Kidney (tissue), 14 donors: Measurements from ENCODE around the gene HPX. TPM values are rescaled to one million over a fixed set of nuclear protein-coding genes. Genes with fewer than 3 reads are reported as not detected.

ENCODE experiments used
- DNase-seq, 5 donors: peaks; one replicate each; pipeline ENCODE4 v3.0.0-alpha.2; 2013 to 2020
- FAIRE-seq: peaks from 2 replicates; lab custom pipeline; 2012; peaks lifted over from hg19 to GRCh38; lab: Jason Lieb, UNC
- H3K27ac ChIP-seq, 2 donors: one replicate each; pipeline ENCODE4 v1.7.0; 2013; ENCODE audit warnings: low read depth in 2 of 2, low read length in 2 of 2, inconsistent platforms in 1 of 2
- H3K27me3 ChIP-seq: one replicate; pipeline ENCODE4 v1.7.1; 2013; ENCODE audit warnings: low read length, inconsistent platforms; ENCODE audit not compliant: control insufficient read depth, insufficient read depth
- H3K36me3 ChIP-seq, 3 donors: one replicate each; pipeline versions ENCODE4 v1.7.0 to v1.7.1; 2013; ENCODE audit warnings: low read length in 3 of 3, control low read depth in 1 of 3, inconsistent platforms in 1 of 3; ENCODE audit not compliant: insufficient read depth in 3 of 3, control insufficient read depth in 2 of 3
- H3K4me1 ChIP-seq, 3 donors: one replicate each; pipeline versions ENCODE4 v1.7.0 to v1.7.1; 2013; ENCODE audit warnings: low read length in 3 of 3, inconsistent platforms in 1 of 3, low read depth in 1 of 3; ENCODE audit not compliant: control insufficient read depth in 2 of 3, insufficient read depth in 2 of 3
- H3K4me3 ChIP-seq, 3 donors: one replicate each; pipeline versions ENCODE4 v1.7.0 to v1.8.1; 2013; ENCODE audit warnings: low read length in 3 of 3, control low read depth in 1 of 3, inconsistent platforms in 1 of 3
- H3K9ac ChIP-seq, 3 donors: one replicate each; pipeline versions ENCODE4 v1.7.0 to v1.7.1; 2013; ENCODE audit warnings: low read length in 3 of 3, control low read depth in 1 of 3, inconsistent platforms in 1 of 3
- H3K9me3 ChIP-seq, 3 donors: one replicate each; pipeline versions ENCODE4 v1.7.0 to v1.7.1; 2013; ENCODE audit warnings: low read length in 3 of 3, control low read depth in 1 of 3, inconsistent platforms in 1 of 3; ENCODE audit not compliant: control insufficient read depth in 2 of 3, insufficient read depth in 1 of 3
- intact Hi-C: fragments of 100-400 bp; cut with DNase I; formaldehyde crosslinking; loops from one replicate; pipeline ENCODE4 v1.11.1; 2022
- polyA plus RNA-seq: library from polyadenylated mRNA; stranded (reverse); fragments of 350-450 nt; fragmentation: Illumina TruSeq; extraction: RNeasy Lipid Tissue Mini Kit (QIAGEN cat#74804); gene quantifications from one replicate; pipeline ENCODE4 v1.2.3, GENCODE V29; 2014; ENCODE audit warnings: low read depth, low replicate concordance; ENCODE audit not compliant: insufficient read depth
- total RNA-seq: library from RNA; stranded (reverse); fragmentation: NEBNext Ultra II Directional; extraction: Animal tissue kit (Norgen Biotek cat#: 25700); gene quantifications from one replicate; pipeline ENCODE4 v1.2.1, GENCODE V29; 2021
- TF ChIP-seq, protein P1 (sequence below): IDR thresholded peaks from 3 replicates; pipeline ENCODE4 v1.5.1; 2012; ENCODE audit warnings: mild to moderate bottlenecking, moderate library complexity, borderline replicate concordance; ENCODE audit not compliant: insufficient read depth; ENCODE audit errors: extremely low read depth
- donor health status: control.
- donor health status: control.
- donor health status: control.
- donor health status: control.
- donor health status: control.
- donor health status: DM: yes; HTN: yes; CAD: no.
- donor health status: Normal renal cell carcinoma (clear cell type).

Gene HPX
- total and polyA plus RNA-seq, 2 donors from 2014 or later, result 0.88 to 1.3 TPM

DNA sequence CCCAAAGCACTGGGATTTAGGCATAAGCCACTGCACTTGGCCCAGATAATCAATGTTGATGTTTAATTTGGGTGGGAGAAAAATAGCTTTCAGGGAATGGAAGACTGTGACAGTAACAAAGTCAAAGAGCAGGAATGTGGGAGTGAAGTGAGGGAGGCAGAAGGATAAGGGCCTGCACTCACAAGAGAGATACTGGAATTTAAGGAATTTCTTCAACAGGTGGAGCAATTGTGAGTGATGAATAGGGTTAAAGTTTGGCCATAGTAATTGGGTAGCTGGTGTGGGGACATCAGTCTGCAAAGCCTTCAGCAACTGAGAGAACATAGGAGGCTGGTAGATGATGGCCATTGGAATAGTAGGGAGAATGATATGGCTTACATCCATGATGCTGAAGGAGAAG, 13.3 kb downstream of the HPX start:
- no peaks in the 10 kb centered on the region for H3K9me3 ChIP-seq
- FAIRE-seq, result no peak
- H3K4me1 ChIP-seq, result no peaks in the 10 kb centered on the region
- no peak overlapping the region for H3K4me3 ChIP-seq
- no peak for DNase-seq
- TF ChIP-seq, protein P1, sequence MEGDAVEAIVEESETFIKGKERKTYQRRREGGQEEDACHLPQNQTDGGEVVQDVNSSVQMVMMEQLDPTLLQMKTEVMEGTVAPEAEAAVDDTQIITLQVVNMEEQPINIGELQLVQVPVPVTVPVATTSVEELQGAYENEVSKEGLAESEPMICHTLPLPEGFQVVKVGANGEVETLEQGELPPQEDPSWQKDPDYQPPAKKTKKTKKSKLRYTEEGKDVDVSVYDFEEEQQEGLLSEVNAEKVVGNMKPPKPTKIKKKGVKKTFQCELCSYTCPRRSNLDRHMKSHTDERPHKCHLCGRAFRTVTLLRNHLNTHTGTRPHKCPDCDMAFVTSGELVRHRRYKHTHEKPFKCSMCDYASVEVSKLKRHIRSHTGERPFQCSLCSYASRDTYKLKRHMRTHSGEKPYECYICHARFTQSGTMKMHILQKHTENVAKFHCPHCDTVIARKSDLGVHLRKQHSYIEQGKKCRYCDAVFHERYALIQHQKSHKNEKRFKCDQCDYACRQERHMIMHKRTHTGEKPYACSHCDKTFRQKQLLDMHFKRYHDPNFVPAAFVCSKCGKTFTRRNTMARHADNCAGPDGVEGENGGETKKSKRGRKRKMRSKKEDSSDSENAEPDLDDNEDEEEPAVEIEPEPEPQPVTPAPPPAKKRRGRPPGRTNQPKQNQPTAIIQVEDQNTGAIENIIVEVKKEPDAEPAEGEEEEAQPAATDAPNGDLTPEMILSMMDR, result no peak
- H3K36me3 ChIP-seq, result no peaks in the 10 kb centered on the region
- H3K27me3 ChIP-seq, result no peaks in the 10 kb centered on the region
- no peak overlapping the region for H3K27ac ChIP-seq
- intact Hi-C loops, result no loop called here
- H3K9ac ChIP-seq, result no peak overlapping the region

DNA sequence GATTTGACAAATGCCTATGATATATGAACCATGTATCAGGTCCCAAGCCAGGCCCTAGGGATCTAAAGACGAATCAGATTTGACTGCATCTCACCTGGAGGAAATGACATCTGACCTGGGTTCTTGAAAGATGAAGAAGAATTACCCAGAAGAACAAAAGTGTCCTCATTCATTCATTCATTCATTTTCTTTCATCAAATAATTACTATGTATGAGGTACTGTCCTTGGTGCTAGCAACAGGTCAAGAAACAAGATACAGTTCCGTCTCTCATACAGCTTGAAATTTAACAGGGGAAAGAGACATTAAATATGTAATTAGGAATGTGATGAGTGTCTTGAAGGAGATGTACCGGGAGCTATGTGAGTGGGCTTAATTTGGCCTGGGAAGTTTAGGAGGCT, 20.1 kb downstream of the HPX start:
- Histone ChIP-seq H3K9ac (no peak overlapping the region), H3K9me3 (no peaks in the 10 kb centered on the region), H3K4me1 (peaks cover 0 to 9% (median 2%) of the 10 kb centered on the region in 3 donors), H3K4me3 (no peak overlapping the region), H3K27me3 (no peaks in the 10 kb centered on the region), H3K27ac (no peak overlapping the region), H3K36me3 (no peaks in the 10 kb centered on the region)
- no peak for FAIRE-seq
- intact Hi-C loops, result no loop called here
- TF ChIP-seq, protein P1, result no peak
- no peak for DNase-seq

DNA sequence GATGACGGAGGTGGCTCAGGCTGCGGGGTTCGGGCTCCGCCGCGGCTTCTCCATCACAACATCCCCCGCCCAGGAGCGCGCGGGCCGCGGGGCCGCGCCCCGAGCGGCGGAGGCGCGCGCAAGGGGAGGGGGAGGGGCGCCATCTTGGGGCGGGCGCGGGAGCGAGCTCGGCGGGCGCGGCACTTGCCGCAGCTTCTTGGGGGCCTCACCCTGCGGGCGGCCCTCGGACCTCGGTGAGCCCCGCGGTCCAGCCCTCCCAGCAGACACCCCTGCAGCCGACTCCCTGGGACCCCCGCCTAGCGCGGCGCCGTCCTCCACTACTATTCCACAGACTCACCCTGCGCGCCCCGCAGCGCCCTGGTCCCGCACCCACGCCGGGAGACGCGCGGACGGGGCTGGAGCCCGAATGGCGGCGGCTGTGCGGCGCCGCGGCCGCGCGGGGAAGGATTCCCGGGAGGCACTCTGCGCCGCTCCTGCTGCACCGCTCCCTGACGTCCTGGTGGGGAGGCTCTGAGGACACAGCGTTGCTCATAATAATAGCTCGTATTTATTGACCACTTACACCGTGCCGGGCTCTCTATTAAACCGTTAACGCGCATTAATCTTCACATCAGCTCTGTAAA, 21.7 kb downstream of the HPX start, which contains the start of gene APBB1:
Gene APBB1 (minus strand): TSS at position 86 of the 623 bp plus-strand sequence. CDS start 7,747 bp downstream, outside the sequence.
- Histone ChIP-seq H3K4me3 (peak within 1 kb of the TSS; percentile 68 to 85 (median 75)), H3K9ac (peak within 1 kb of the TSS; percentile 60 to 71 (median 70)), H3K27ac (peak within 1 kb of the TSS; percentile 71 to 82), H3K9me3 (no peaks in the 10 kb centered on the region), H3K27me3 (no peaks in the 10 kb centered on the region), H3K36me3 (no peaks in the 10 kb centered on the region), H3K4me1 (peaks cover 0 to 9% (median 2%) of the 10 kb centered on the region in 3 donors)
- TF ChIP-seq, protein P1, result no peak
- FAIRE-seq, result no peak
- peak in 4 of 5 donors; percentile 76 to 86 (median 80) for DNase-seq
- intact Hi-C loops, result no loop called here
